GM23338 (cell line): ENCODE measurements around the gene CHCHD6.

Experiments
- CREB1 ChIP-seq: fragments of 250-450 bp; sonication (Bioruptor Pico); IDR thresholded peaks from 2 replicates; pipeline ENCODE4 v1.5.0; 2020; ENCODE audit warnings: low read depth, mild to moderate bottlenecking, moderate library complexity
- CTCF ChIP-seq, 2 experiments: fragments of 200-600 bp in 1 of 2; sonication (generic) in 1 of 2; conservative IDR thresholded peaks; 2 replicates each; pipeline versions ENCODE4 v1.5.1 to v1.6.1; 2016 to 2017; ENCODE audit warnings: antibody characterized with exemption in 2 of 2, low read depth in 2 of 2, mild to moderate bottlenecking in 2 of 2, moderate library complexity in 1 of 2
- ETS1 ChIP-seq: IDR thresholded peaks from 2 replicates; pipeline ENCODE4 v1.6.1; 2016; ENCODE audit warnings: antibody characterized with exemption
- EZH2 ChIP-seq: fragments of 200-600 bp; sonication (generic); IDR thresholded peaks from one replicate; pipeline ENCODE4 v1.8.0; 2017; ENCODE audit warnings: antibody characterized with exemption, mild to moderate bottlenecking, low read depth; ENCODE audit not compliant: unreplicated experiment
- EZH2phosphoT487 ChIP-seq: fragments of 200-600 bp; sonication (generic); IDR thresholded peaks from one replicate; pipeline ENCODE4 v1.8.1; 2018; ENCODE audit warnings: antibody characterized with exemption; ENCODE audit not compliant: unreplicated experiment
- POLR2AphosphoS5 ChIP-seq: IDR thresholded peaks from 2 replicates; pipeline ENCODE4 v1.6.1; 2016; ENCODE audit warnings: antibody characterized with exemption, low read depth
- REST ChIP-seq: IDR thresholded peaks from one replicate; pipeline ENCODE4 v1.6.1; 2018; ENCODE audit warnings: antibody characterized with exemption; ENCODE audit not compliant: unreplicated experiment
- STAT1 ChIP-seq: IDR thresholded peaks from one replicate; pipeline ENCODE4 v1.6.1; 2016; ENCODE audit warnings: antibody characterized with exemption; ENCODE audit not compliant: unreplicated experiment

- TF ChIP-seq ETS1 (no peak), EZH2 (no peak), CTCF (conservative IDR thresholded peaks at IDR 0.05; ENCODE audit: low read depth in 2 of 2) (no peak), REST (no peak), EZH2phosphoT487 (no peak), CREB1 (CRISPR knock-in tag) (no peak), POLR2AphosphoS5 (no peak), STAT1 (no peak)
Observed at GRCh38 chr3:126663750-126664149, 40.3 kb upstream of the CHCHD6 start.
